ENCODE results near the gene GOLGA2. TPM values are rescaled to one million over a fixed set of nuclear protein-coding genes. Genes with fewer than 3 reads are reported as not detected.
A peak's percentile ranks its signal among the peaks of the same experiment; 100 is the strongest.

The GOLGA2 gene
- total and polyA plus RNA-seq, 2 of the 13 experiments (the other 11 are each of a cell fraction or from before 2014, with no cell fraction given) = 45.3 to 45.8 TPM

DNA sequence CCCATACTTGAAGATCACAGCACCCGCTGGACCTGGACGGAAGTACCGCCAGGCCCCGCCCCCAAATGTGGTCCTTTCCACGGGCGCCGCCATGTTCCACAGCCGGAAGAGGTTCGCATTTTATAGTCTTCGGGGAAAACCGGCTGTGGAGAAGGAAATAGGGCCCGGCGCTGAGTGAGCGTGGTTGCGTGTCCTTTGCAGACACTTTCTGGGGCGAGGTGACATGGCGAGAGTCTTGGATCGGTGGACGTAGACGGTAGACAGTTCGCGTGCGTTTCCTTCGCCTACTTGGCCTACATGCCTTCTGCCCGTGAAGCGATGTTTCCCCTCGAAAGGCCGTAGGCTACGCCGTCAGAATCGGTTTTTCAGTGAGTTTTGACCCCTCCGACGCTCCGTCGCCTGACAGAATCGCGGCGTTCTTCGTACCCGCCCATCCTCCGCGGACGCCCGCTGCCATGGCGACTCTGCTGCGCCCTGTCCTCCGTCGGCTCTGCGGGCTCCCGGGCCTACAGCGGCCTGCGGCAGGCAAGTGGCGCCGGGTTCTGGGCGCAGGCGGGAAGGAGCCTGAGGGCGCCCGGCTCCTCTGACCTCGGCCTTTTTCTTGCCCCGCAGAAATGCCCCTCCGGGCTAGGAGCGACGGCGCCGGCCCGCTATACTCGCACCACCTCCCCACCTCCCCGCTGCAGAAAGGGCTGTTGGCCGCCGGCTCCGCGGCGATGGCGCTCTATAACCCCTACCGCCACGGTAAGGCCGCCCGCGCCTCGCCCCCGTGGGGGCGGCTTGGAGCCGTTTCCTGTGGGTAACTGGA, 46.8 kb upstream of the GOLGA2 start, which contains the start of the genes COQ4 and TRUB2 (continued):
- TF ChIP-seq ARNTL (CRISPR knock-in tag; IDR thresholded peaks at IDR 0.05) (0 out of 2 replicates have a peak, but pooled peaks have one; percentile 49), PHF21A (CRISPR knock-in tag; IDR thresholded peaks at IDR 0.05) (peak; percentile 81), MYC (CRISPR knock-in tag; IDR thresholded peaks at IDR 0.05; ENCODE audit: borderline replicate concordance) (peak; percentile 97), ZNF331 (CRISPR knock-in tag; IDR thresholded peaks at IDR 0.05) (no peak), NFYB (CRISPR knock-in tag; IDR thresholded peaks at IDR 0.05) (no peak), MED1 (CRISPR knock-in tag; IDR thresholded peaks at IDR 0.05) (peak; percentile 73), ZNF776 (CRISPR knock-in tag; IDR thresholded peaks at IDR 0.05) (peak; percentile 49; the same call in 1 of the 2 replicates), ZNF12 (CRISPR knock-in tag; IDR thresholded peaks at IDR 0.05) (peak; percentile 26; the same call in 1 of the 2 replicates), ZNF430 (CRISPR knock-in tag; IDR thresholded peaks at IDR 0.05) (peak; percentile 56; the same call in 1 of the 2 replicates), ZNF780A (CRISPR knock-in tag; IDR thresholded peaks at IDR 0.05) (no peak), ATF7-NPFF (CRISPR knock-in tag; IDR thresholded peaks at IDR 0.05; ENCODE audit: low read depth) (peak; percentile 26; the same call in 1 of the 2 replicates), ZNF761 (CRISPR knock-in tag; conservative IDR thresholded peaks at IDR 0.05) (peak; percentile 79), ZNF138 (CRISPR knock-in tag; IDR thresholded peaks at IDR 0.05; ENCODE audit: low read depth) (peak; percentile 85; the same call in 1 of the 2 replicates), RBAK (CRISPR knock-in tag; IDR thresholded peaks at IDR 0.05) (no peak), ZNF891 (CRISPR knock-in tag; IDR thresholded peaks at IDR 0.05) (peak; percentile 94), ZNF160 (CRISPR knock-in tag; IDR thresholded peaks at IDR 0.05) (peak; percentile 82; the same call in 1 of the 2 replicates), ZNF460 (CRISPR knock-in tag; IDR thresholded peaks at IDR 0.05; ENCODE audit: borderline replicate concordance) (no peak; the same call in 1 of the 2 replicates), ZNF337 (CRISPR knock-in tag; IDR thresholded peaks at IDR 0.05; ENCODE audit: borderline replicate concordance, low read depth) (no peak), HNRNPK (IDR thresholded peaks at IDR 0.05; ENCODE audit: low read depth, low read length, poor library complexity, severe bottlenecking) (peak; percentile 37), HNRNPL (IDR thresholded peaks at IDR 0.05; ENCODE audit: low read depth, low read length) (peak; percentile 53; the same call in 1 of the 2 replicates), HNRNPUL1 (IDR thresholded peaks at IDR 0.05; ENCODE audit: low read depth, low read length) (no peak), ZFP36L2 (CRISPR knock-in tag; IDR thresholded peaks at IDR 0.05) (no peak)
- TF ChIP-seq, protein P1, sequence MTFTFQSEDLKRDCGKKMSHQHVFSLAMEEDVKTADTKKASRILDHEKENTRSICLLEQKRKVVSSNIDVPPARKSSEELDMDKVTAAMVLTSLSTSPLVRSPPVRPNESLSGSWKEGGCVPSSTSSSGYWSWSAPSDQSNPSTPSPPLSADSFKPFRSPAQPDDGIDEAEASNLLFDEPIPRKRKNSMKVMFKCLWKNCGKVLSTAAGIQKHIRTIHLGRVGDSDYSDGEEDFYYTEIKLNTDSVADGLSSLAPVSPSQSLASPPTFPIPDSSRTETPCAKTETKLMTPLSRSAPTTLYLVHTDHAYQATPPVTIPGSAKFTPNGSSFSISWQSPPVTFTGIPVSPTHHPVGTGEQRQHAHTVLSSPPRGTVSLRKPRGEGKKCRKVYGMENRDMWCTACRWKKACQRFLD (CRISPR knock-in tag; IDR thresholded peaks at IDR 0.05; ENCODE audit: borderline replicate concordance) = peak; percentile 27; the same call in 1 of the 2 replicates
- TF ChIP-seq, protein P2, sequence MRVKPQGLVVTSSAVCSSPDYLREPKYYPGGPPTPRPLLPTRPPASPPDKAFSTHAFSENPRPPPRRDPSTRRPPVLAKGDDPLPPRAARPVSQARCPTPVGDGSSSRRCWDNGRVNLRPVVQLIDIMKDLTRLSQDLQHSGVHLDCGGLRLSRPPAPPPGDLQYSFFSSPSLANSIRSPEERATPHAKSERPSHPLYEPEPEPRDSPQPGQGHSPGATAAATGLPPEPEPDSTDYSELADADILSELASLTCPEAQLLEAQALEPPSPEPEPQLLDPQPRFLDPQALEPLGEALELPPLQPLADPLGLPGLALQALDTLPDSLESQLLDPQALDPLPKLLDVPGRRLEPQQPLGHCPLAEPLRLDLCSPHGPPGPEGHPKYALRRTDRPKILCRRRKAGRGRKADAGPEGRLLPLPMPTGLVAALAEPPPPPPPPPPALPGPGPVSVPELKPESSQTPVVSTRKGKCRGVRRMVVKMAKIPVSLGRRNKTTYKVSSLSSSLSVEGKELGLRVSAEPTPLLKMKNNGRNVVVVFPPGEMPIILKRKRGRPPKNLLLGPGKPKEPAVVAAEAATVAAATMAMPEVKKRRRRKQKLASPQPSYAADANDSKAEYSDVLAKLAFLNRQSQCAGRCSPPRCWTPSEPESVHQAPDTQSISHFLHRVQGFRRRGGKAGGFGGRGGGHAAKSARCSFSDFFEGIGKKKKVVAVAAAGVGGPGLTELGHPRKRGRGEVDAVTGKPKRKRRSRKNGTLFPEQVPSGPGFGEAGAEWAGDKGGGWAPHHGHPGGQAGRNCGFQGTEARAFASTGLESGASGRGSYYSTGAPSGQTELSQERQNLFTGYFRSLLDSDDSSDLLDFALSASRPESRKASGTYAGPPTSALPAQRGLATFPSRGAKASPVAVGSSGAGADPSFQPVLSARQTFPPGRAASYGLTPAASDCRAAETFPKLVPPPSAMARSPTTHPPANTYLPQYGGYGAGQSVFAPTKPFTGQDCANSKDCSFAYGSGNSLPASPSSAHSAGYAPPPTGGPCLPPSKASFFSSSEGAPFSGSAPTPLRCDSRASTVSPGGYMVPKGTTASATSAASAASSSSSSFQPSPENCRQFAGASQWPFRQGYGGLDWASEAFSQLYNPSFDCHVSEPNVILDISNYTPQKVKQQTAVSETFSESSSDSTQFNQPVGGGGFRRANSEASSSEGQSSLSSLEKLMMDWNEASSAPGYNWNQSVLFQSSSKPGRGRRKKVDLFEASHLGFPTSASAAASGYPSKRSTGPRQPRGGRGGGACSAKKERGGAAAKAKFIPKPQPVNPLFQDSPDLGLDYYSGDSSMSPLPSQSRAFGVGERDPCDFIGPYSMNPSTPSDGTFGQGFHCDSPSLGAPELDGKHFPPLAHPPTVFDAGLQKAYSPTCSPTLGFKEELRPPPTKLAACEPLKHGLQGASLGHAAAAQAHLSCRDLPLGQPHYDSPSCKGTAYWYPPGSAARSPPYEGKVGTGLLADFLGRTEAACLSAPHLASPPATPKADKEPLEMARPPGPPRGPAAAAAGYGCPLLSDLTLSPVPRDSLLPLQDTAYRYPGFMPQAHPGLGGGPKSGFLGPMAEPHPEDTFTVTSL (CRISPR knock-in tag; IDR thresholded peaks at IDR 0.05; ENCODE audit: borderline replicate concordance) = 0 out of 2 replicates have a peak, but pooled peaks have one; percentile 43

Data from HepG2 (cell line).